CD4-positive, alpha-beta T cell (primary cell): Measurements from ENCODE around the gene NUBP2. TPM values are rescaled to one million over a fixed set of nuclear protein-coding genes. Genes with fewer than 3 reads are reported as not detected.

Source experiments
- ATAC-seq: fragments of 200-7000 bp; cut with Tn5 transposase; one replicate; pipeline ENCODE4 v1.10.0; 2022; ENCODE audit warnings: mild to moderate bottlenecking; ENCODE audit not compliant: poor library complexity
- CTCF ChIA-PET: fragments of 350-600 bp; sonication (Branson Sonifier 250); formaldehyde crosslinking; loops from one replicate; lab custom pipeline; 2021; ENCODE audit warnings: antibody characterized with exemption, inconsistent platforms; lab: Charles Lee
- POLR2A ChIA-PET: fragments of 350-600 bp; sonication (Branson Sonifier 250); formaldehyde crosslinking; loops from one replicate; lab custom pipeline; 2021; ENCODE audit warnings: antibody characterized with exemption, inconsistent platforms; lab: Charles Lee
- DNase-seq, 14 experiments: peaks; one replicate each; pipeline ENCODE4 v3.0.0-alpha.2; 2013 to 2020; ENCODE audit warnings: mixed read lengths in 2 of 14
- H3K27ac ChIP-seq, 2 donors: one replicate each; pipeline versions ENCODE4 v1.5.1 to v1.7.0; 2013; ENCODE audit warnings: low read length in 2 of 2, low read depth in 1 of 2, mild to moderate bottlenecking in 1 of 2
- H3K27me3 ChIP-seq, 2 experiments: 1 replicate in 1 of 2; 2 replicates in 1 of 2; pipeline versions ENCODE4 v1.6.1 to v1.7.0; 2013; ENCODE audit warnings: low read length in 2 of 2, control low read depth in 1 of 2, mild to moderate bottlenecking in 1 of 2, moderate library complexity in 1 of 2; ENCODE audit not compliant: insufficient read depth in 2 of 2, control insufficient read depth in 1 of 2
- H3K36me3 ChIP-seq: one replicate; pipeline ENCODE4 v1.6.1; 2013; ENCODE audit warnings: low read length, control low read depth; ENCODE audit not compliant: insufficient read depth
- H3K4me1 ChIP-seq: one replicate; pipeline ENCODE4 v1.6.1; 2013; ENCODE audit warnings: low read length, control low read depth; ENCODE audit not compliant: insufficient read depth
- H3K4me3 ChIP-seq: one replicate; pipeline ENCODE4 v1.5.1; 2013; ENCODE audit warnings: mild to moderate bottlenecking, low read length, moderate library complexity
- H3K9me3 ChIP-seq, 2 experiments: 1 replicate in 1 of 2; 2 replicates in 1 of 2; pipeline versions ENCODE4 v1.6.1 to v1.7.0; 2013; ENCODE audit warnings: low read length in 2 of 2, mild to moderate bottlenecking in 2 of 2, control low read depth in 1 of 2, moderate library complexity in 1 of 2; ENCODE audit not compliant: control insufficient read depth in 1 of 2, insufficient read depth in 1 of 2
- H3K27ac Mint-ChIP-seq: one replicate; pipeline ENCODE4 v1.8.0; 2020; ENCODE audit warnings: mixed read lengths
- H3K27me3 Mint-ChIP-seq: one replicate; pipeline ENCODE4 v1.8.0; 2021; ENCODE audit warnings: mixed read lengths
- H3K36me3 Mint-ChIP-seq: one replicate; pipeline ENCODE4 v1.8.0; 2021; ENCODE audit warnings: low read depth, mixed read lengths
- H3K4me1 Mint-ChIP-seq: one replicate; pipeline ENCODE4 v1.8.0; 2021; ENCODE audit warnings: low read depth, mixed read lengths
- H3K4me3 Mint-ChIP-seq: one replicate; pipeline ENCODE4 v1.8.0; 2020; ENCODE audit warnings: mild to moderate bottlenecking, mixed read lengths
- H3K9me3 Mint-ChIP-seq: one replicate; pipeline ENCODE4 v1.8.0; 2020; ENCODE audit warnings: mixed read lengths
- intact Hi-C, 2 experiments: fragments of 100-400 bp; cut with DNase I in 1 of 2; cut with micrococcal nuclease in 1 of 2; formaldehyde crosslinking; loops; one replicate each; pipeline versions ENCODE4 v1.15.1 to v1.9.0; 2023 to 2025; cut with DNase I, micrococcal nuclease
- total RNA-seq, 174 experiments: library from RNA in 2 of 174; stranded (reverse) in 2 of 174; gene quantifications; one replicate each; pipeline ENCODE4 v1.2.3 and lab custom pipeline; 2021 to 2026
- TF ChIP-seq, protein P1 (sequence below): fragments of 200-600 bp; IDR thresholded peaks from one replicate; pipeline ENCODE4 v1.8.0; 2022; ENCODE audit warnings: antibody characterized with exemption, mild to moderate bottlenecking

NUBP2 gene
- total RNA-seq, 2 experiments from 2014 or later: 36.4 to 38.1 TPM

DNA sequence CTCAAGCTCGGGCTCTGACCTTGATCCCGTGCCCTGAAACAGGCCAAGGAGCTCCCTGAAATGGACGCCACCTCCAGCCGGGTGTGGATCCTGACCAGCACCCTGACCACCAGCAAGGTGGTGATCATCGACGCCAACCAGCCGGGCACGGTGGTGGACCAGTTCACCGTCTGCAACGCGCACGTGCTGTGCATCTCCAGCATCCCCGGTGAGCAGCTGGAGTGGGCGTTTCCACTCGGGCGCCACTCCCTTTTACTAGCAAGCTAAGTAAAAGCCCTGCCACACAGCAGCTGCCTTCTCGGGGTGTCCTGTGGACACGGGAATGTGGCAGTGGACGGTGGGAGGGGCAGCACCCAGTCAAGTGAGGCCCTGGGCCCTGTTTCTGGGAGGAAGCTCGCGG, 17.8 kb upstream of the NUBP2 start:
- H3K27me3 Mint-ChIP-seq: no peaks in the 10 kb centered on the region

DNA sequence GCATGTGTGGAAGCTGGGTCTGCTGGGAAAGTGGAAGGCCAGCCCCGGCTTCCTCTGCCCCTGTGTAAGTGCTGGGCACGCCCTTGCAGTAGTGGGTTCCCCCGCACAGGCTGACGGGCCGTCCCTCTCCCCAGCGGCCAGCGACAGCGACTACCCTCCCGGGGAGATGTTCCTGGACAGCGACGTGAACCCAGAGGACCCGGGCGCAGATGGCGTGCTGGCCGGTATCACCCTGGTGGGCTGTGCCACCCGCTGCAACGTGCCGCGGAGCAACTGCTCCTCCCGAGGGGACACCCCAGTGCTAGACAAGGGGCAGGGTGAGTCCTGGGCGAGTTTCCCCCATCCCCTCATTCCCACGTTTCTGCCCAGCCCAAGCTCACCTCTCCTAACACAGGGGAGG, 16.9 kb upstream of the NUBP2 start:
- no peaks in the 10 kb centered on the region for H3K27me3 Mint-ChIP-seq
- intact Hi-C loops: loop anchor here in 1 of 2 experiments (5.0 kb wide), 1 partner anchor 176 kb away; the partner anchor contains the start of gene MSRB1
- H3K4me3 Mint-ChIP-seq: peak overlapping the region; percentile 4
- DNase-seq: no peak
- H3K27ac ChIP-seq: no peak overlapping the region
- H3K27ac Mint-ChIP-seq: no peak overlapping the region
- no peak overlapping the region for H3K4me3 ChIP-seq
- TF ChIP-seq, protein P1, sequence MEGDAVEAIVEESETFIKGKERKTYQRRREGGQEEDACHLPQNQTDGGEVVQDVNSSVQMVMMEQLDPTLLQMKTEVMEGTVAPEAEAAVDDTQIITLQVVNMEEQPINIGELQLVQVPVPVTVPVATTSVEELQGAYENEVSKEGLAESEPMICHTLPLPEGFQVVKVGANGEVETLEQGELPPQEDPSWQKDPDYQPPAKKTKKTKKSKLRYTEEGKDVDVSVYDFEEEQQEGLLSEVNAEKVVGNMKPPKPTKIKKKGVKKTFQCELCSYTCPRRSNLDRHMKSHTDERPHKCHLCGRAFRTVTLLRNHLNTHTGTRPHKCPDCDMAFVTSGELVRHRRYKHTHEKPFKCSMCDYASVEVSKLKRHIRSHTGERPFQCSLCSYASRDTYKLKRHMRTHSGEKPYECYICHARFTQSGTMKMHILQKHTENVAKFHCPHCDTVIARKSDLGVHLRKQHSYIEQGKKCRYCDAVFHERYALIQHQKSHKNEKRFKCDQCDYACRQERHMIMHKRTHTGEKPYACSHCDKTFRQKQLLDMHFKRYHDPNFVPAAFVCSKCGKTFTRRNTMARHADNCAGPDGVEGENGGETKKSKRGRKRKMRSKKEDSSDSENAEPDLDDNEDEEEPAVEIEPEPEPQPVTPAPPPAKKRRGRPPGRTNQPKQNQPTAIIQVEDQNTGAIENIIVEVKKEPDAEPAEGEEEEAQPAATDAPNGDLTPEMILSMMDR: no peak
- no peaks in the 10 kb centered on the region for H3K9me3 ChIP-seq
- peaks cover 68% of the 10 kb centered on the region for H3K36me3 ChIP-seq
- no peaks in the 10 kb centered on the region for H3K9me3 Mint-ChIP-seq
- H3K36me3 Mint-ChIP-seq: peaks cover 36% of the 10 kb centered on the region
- H3K4me1 Mint-ChIP-seq: peaks cover 5% of the 10 kb centered on the region
- POLR2A ChIA-PET: interaction anchor here (1.6 to 1.9 kb wide), 2 partner anchors 17 to 60 kb away, joined by 5 to 7 read pairs; partner anchors contain the start of genes MAPK8IP3, NUBP2 and SPSB3
- H3K4me1 ChIP-seq: peaks cover 12% of the 10 kb centered on the region
- CTCF ChIA-PET: no interaction called here
- no peak for ATAC-seq
- H3K27me3 ChIP-seq: no peaks in the 10 kb centered on the region

More for the DNA sequence above, 17.8 kb upstream of the NUBP2 start:
- Mint-ChIP-seq H3K4me3 (no peak overlapping the region), H3K27ac (no peak overlapping the region), H3K9me3 (no peaks in the 10 kb centered on the region), H3K36me3 (peaks cover 32% of the 10 kb centered on the region), H3K4me1 (peaks cover 2% of the 10 kb centered on the region)
- no peaks in the 10 kb centered on the region for H3K9me3 ChIP-seq
- no peaks in the 10 kb centered on the region for H3K27me3 ChIP-seq
- H3K4me1 ChIP-seq: peaks cover 3% of the 10 kb centered on the region
- H3K36me3 ChIP-seq: peaks cover 72% of the 10 kb centered on the region
- ATAC-seq (no peak), DNase-seq (no peak)
- no peak overlapping the region for H3K4me3 ChIP-seq
- ChIA-PET POLR2A (interaction anchor here (1.3 to 1.9 kb wide), 3 partner anchors 9 to 59 kb away, joined by 3 to 7 read pairs (median 5); partner anchors contain the start of genes MAPK8IP3, NUBP2 and SPSB3), CTCF (interaction anchor here (0.9 kb wide), 1 partner anchor 59 kb away, joined by 3 read pairs; no protein-coding TSS in a partner anchor)
- no peak overlapping the region for H3K27ac ChIP-seq
- intact Hi-C loops: loop anchor here in 1 of 2 experiments (5.0 kb wide), 1 partner anchor 177 kb away; the partner anchor contains the start of gene MSRB1
- TF ChIP-seq, protein P1: no peak

DNA sequence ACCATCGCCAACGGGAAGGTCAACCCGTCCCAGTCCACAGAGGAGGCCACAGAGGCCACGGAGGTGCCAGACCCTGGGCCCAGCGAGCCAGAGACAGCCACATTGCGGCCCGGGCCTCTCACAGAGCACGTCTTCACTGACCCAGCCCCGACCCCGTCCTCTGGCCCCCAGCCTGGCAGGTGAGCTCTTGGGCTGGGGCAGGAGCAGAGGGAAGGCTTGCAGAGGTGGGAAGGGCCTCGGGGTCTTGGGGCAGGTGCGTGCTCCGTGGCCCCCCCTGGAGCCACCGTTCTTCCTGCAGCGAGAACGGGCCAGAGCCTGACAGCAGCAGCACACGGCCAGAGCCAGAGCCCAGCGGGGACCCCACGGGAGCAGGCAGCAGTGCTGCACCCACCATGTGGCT, 16.5 kb upstream of the NUBP2 start:
- Mint-ChIP-seq H3K27ac (no peak overlapping the region), H3K27me3 (no peaks in the 10 kb centered on the region), H3K4me3 (peak overlapping the region; percentile 4), H3K4me1 (peaks cover 5% of the 10 kb centered on the region), H3K36me3 (peaks cover 33% of the 10 kb centered on the region), H3K9me3 (no peaks in the 10 kb centered on the region)
- H3K27me3 ChIP-seq: no peaks in the 10 kb centered on the region
- ATAC-seq (no peak), DNase-seq (no peak)
- H3K27ac ChIP-seq: no peak overlapping the region
- H3K4me1 ChIP-seq: peaks cover 14% of the 10 kb centered on the region
- TF ChIP-seq, protein P1: no peak
- no peaks in the 10 kb centered on the region for H3K9me3 ChIP-seq
- H3K4me3 ChIP-seq: no peak overlapping the region
- ChIA-PET POLR2A (no interaction called here), CTCF (no interaction called here)
- intact Hi-C loops: loop anchor here in 1 of 2 experiments (5.0 kb wide), 1 partner anchor 176 kb away; the partner anchor contains the start of gene MSRB1
- H3K36me3 ChIP-seq: peaks cover 64% of the 10 kb centered on the region
